Liver (tissue), 9 donors: Measurements from ENCODE around the gene NAA38. TPM values are rescaled to one million over a fixed set of nuclear protein-coding genes. Genes with fewer than 3 reads are reported as not detected.

Source experiments
- DNase-seq: peaks from one replicate; pipeline ENCODE4 v3.0.0-alpha.2; 2017; ENCODE audit warnings: low spot score
- H3K27ac ChIP-seq, 2 donors: one replicate each; pipeline ENCODE4 v1.7.0; 2013; ENCODE audit warnings: inconsistent platforms in 2 of 2, low read length in 2 of 2, control low read depth in 1 of 2, low read depth in 1 of 2, mild to moderate bottlenecking in 1 of 2
- H3K27me3 ChIP-seq, 4 donors: one replicate each; pipeline versions ENCODE4 v1.6.1 to v1.7.0; 2013; ENCODE audit warnings: low read length in 3 of 4, inconsistent platforms in 1 of 4, mild to moderate bottlenecking in 1 of 4, moderate library complexity in 1 of 4; ENCODE audit not compliant: control insufficient read depth in 4 of 4, insufficient read depth in 4 of 4
- H3K36me3 ChIP-seq, 4 donors: one replicate each; pipeline versions ENCODE4 v1.6.1 to v1.7.0; 2013; ENCODE audit warnings: low read length in 3 of 4, mild to moderate bottlenecking in 3 of 4, low read depth in 1 of 4, moderate library complexity in 1 of 4; ENCODE audit not compliant: control insufficient read depth in 4 of 4, insufficient read depth in 3 of 4
- H3K4me1 ChIP-seq, 4 donors: one replicate each; pipeline versions ENCODE4 v1.6.1 to v1.7.0; 2013; ENCODE audit warnings: low read length in 3 of 4, mild to moderate bottlenecking in 3 of 4, moderate library complexity in 1 of 4; ENCODE audit not compliant: control insufficient read depth in 4 of 4, insufficient read depth in 4 of 4
- H3K4me3 ChIP-seq, 3 donors: one replicate each; pipeline versions ENCODE4 v1.6.1 to v1.7.0; 2013; ENCODE audit warnings: low read length in 3 of 3, control low read depth in 1 of 3, low read depth in 1 of 3, mild to moderate bottlenecking in 1 of 3
- H3K9ac ChIP-seq, 2 donors: one replicate each; pipeline ENCODE4 v1.7.0; 2013; ENCODE audit warnings: low read length in 2 of 2, mild to moderate bottlenecking in 2 of 2, moderate library complexity in 2 of 2, control low read depth in 1 of 2, low read depth in 1 of 2
- H3K9me3 ChIP-seq, 4 donors: one replicate each; pipeline versions ENCODE4 v1.6.1 to v1.7.0; 2013; ENCODE audit warnings: low read length in 3 of 4; ENCODE audit not compliant: control insufficient read depth in 4 of 4
- EGR1 ChIP-seq, 2 donors: IDR thresholded peaks; 2 replicates each; pipeline ENCODE4 v1.6.1; 2016 to 2018; ENCODE audit warnings: antibody characterized with exemption in 2 of 2, low read depth in 2 of 2
- FOXA1 ChIP-seq: IDR thresholded peaks from 2 replicates; pipeline ENCODE4 v1.6.1; 2016; ENCODE audit warnings: antibody characterized with exemption
- GABPA ChIP-seq, 2 donors: IDR thresholded peaks in 1 of 2; conservative IDR thresholded peaks in 1 of 2; 2 replicates each; pipeline ENCODE4 v1.6.1; 2016; ENCODE audit warnings: antibody characterized with exemption in 2 of 2, mild to moderate bottlenecking in 1 of 2, moderate library complexity in 1 of 2
- HNF4A ChIP-seq, 2 donors: conservative IDR thresholded peaks; 2 replicates each; pipeline ENCODE4 v1.6.1; 2016; ENCODE audit warnings: antibody characterized with exemption in 2 of 2, mild to moderate bottlenecking in 2 of 2
- HNF4G ChIP-seq: IDR thresholded peaks from 2 replicates; pipeline ENCODE4 v1.6.1; 2016; ENCODE audit warnings: antibody characterized with exemption
- RAD21 ChIP-seq, 2 donors: IDR thresholded peaks; 2 replicates each; pipeline ENCODE4 v1.6.1; 2016; ENCODE audit warnings: antibody characterized with exemption in 2 of 2, mild to moderate bottlenecking in 2 of 2
- RXRA ChIP-seq, 2 donors: IDR thresholded peaks; 2 replicates each; pipeline ENCODE4 v1.6.1; 2017 to 2018; ENCODE audit warnings: antibody characterized with exemption in 2 of 2, mild to moderate bottlenecking in 1 of 2
- SP1 ChIP-seq: IDR thresholded peaks from 2 replicates; pipeline ENCODE4 v1.6.1; 2018; ENCODE audit warnings: antibody characterized with exemption, mild to moderate bottlenecking
- TAF1 ChIP-seq: conservative IDR thresholded peaks from 2 replicates; pipeline ENCODE4 v1.6.1; 2016; ENCODE audit warnings: antibody characterized with exemption, mild to moderate bottlenecking
- YY1 ChIP-seq: IDR thresholded peaks from 2 replicates; pipeline ENCODE4 v1.6.1; 2016; ENCODE audit warnings: antibody characterized with exemption, mild to moderate bottlenecking
- WGBS: extraction: QIAGEN DNeasy Blood & Tissue Kit; methylation state at CpG from one replicate; pipeline ENCODE4 v1.1.7; 2013; 5-methylcytosine and 5-hydroxymethylcytosine counted together
- polyA plus RNA-seq, 2 donors: library from polyadenylated mRNA; stranded (reverse) in 1 of 2; unstranded in 1 of 2; fragments of 200-250 nt in 1 of 2; fragments of >200 nt in 1 of 2; fragmentation: Nextera tagmentation in 1 of 2; extraction: Ambion mirVana in 1 of 2; gene quantifications; one replicate each; pipeline versions ENCODE4 v1.2.1 to v1.2.3, GENCODE V29; 2013 to 2015
- total RNA-seq, 2 donors: library from RNA; depleted of rRNA; stranded (reverse); fragments of >200 nt; gene quantifications; one replicate each; pipeline ENCODE4 v1.2.3, GENCODE V29; 2014
- TF ChIP-seq, protein P1 (sequence below): IDR thresholded peaks from 2 replicates; pipeline ENCODE4 v1.6.1; 2016; ENCODE audit warnings: antibody characterized with exemption, mild to moderate bottlenecking
- TF ChIP-seq, protein P2 (sequence below): IDR thresholded peaks from 2 replicates; pipeline ENCODE4 v1.6.1; 2016; ENCODE audit warnings: antibody characterized with exemption
- TF ChIP-seq, protein P3 (sequence below): IDR thresholded peaks from 2 replicates; pipeline ENCODE4 v1.6.1; 2016; ENCODE audit warnings: antibody characterized with exemption
- TF ChIP-seq, protein P4 (sequence below): IDR thresholded peaks from 2 replicates; pipeline ENCODE4 v1.6.1; 2016; ENCODE audit warnings: antibody characterized with exemption
- TF ChIP-seq, protein P5 (sequence below): fragments of 150-350 bp; IDR thresholded peaks from 2 replicates; pipeline ENCODE4 v1.5.1; 2017; ENCODE audit warnings: improper control_type of control experiment, low read depth, low read length; ENCODE audit not compliant: missing input control
- donor health status: healthy.
- donor health status: healthy.
- donor health status: healthy.
- donor health status: healthy.
- donor health status: healthy.

The NAA38 gene
- total and polyA plus RNA-seq, 4 donors, result 24.3 to 118 (median 56.8) TPM

DNA sequence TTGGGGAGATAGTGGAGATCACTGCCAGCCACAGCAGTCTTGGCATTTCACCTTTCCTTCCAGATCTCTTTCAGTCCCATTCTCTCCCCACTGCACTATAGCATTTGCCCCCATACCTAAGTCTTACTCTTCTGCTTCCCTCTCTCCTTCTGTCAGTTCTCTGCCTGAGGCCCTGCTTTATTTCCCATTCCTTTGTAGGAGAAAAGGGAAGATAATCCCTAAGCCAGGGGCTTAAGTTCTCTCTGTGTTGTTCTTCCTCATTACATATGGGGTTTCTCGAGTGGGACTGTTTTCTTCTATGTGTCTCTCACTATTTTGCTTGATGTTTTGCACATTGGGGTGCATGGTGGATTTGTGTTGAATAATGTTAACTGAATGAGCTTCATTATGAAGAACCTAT, 16.9 kb downstream of the NAA38 start (continued):
- TF ChIP-seq, protein P1, sequence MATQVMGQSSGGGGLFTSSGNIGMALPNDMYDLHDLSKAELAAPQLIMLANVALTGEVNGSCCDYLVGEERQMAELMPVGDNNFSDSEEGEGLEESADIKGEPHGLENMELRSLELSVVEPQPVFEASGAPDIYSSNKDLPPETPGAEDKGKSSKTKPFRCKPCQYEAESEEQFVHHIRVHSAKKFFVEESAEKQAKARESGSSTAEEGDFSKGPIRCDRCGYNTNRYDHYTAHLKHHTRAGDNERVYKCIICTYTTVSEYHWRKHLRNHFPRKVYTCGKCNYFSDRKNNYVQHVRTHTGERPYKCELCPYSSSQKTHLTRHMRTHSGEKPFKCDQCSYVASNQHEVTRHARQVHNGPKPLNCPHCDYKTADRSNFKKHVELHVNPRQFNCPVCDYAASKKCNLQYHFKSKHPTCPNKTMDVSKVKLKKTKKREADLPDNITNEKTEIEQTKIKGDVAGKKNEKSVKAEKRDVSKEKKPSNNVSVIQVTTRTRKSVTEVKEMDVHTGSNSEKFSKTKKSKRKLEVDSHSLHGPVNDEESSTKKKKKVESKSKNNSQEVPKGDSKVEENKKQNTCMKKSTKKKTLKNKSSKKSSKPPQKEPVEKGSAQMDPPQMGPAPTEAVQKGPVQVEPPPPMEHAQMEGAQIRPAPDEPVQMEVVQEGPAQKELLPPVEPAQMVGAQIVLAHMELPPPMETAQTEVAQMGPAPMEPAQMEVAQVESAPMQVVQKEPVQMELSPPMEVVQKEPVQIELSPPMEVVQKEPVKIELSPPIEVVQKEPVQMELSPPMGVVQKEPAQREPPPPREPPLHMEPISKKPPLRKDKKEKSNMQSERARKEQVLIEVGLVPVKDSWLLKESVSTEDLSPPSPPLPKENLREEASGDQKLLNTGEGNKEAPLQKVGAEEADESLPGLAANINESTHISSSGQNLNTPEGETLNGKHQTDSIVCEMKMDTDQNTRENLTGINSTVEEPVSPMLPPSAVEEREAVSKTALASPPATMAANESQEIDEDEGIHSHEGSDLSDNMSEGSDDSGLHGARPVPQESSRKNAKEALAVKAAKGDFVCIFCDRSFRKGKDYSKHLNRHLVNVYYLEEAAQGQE, result no peak
- TF ChIP-seq HNF4G (no peak), RAD21 (IDR thresholded peaks at IDR 0.05) (no peak), FOXA1 (no peak)
- TF ChIP-seq, protein P2, sequence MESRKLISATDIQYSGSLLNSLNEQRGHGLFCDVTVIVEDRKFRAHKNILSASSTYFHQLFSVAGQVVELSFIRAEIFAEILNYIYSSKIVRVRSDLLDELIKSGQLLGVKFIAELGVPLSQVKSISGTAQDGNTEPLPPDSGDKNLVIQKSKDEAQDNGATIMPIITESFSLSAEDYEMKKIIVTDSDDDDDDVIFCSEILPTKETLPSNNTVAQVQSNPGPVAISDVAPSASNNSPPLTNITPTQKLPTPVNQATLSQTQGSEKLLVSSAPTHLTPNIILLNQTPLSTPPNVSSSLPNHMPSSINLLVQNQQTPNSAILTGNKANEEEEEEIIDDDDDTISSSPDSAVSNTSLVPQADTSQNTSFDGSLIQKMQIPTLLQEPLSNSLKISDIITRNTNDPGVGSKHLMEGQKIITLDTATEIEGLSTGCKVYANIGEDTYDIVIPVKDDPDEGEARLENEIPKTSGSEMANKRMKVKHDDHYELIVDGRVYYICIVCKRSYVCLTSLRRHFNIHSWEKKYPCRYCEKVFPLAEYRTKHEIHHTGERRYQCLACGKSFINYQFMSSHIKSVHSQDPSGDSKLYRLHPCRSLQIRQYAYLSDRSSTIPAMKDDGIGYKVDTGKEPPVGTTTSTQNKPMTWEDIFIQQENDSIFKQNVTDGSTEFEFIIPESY, result no peak

DNA sequence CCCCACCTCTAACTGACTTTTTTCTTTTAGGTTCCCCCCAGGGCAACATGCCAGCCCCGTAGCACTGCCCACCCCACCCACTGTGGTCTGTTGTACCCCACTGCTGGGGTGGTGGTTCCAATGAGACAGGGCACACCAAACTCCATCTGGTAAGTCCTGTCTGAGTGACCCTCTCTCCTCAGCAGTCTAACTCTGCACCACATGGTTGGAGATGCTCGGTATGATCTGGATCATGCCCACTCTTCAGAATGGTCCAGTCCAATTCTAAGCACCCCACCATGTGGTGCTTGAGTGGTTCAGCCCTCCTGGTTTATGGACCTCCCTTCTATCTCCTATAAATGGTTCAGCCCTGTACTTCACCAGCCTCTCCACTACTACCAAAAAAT, 17.5 kb downstream of the NAA38 start:
- Histone ChIP-seq H3K9ac (peak overlapping the region in 1 of 2 donors; percentile 34), H3K4me1 (peaks cover 3 to 62% (median 40%) of the 10 kb centered on the region in 4 donors), H3K9me3 (no peaks in the 10 kb centered on the region), H3K4me3 (no peak overlapping the region), H3K36me3 (no peaks in the 10 kb centered on the region), H3K27me3 (no peaks in the 10 kb centered on the region), H3K27ac (peak overlapping the region; percentile 77 to 99)
- TF ChIP-seq GABPA (IDR thresholded peaks at IDR 0.05 in 1 of 2, conservative IDR thresholded peaks at IDR 0.05 in 1 of 2), result no peak
- TF ChIP-seq, protein P3, sequence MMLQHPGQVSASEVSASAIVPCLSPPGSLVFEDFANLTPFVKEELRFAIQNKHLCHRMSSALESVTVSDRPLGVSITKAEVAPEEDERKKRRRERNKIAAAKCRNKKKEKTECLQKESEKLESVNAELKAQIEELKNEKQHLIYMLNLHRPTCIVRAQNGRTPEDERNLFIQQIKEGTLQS, result no peak
- TF ChIP-seq, protein P4, sequence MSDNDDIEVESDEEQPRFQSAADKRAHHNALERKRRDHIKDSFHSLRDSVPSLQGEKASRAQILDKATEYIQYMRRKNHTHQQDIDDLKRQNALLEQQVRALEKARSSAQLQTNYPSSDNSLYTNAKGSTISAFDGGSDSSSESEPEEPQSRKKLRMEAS, result no peak
- TF ChIP-seq, protein P2, result no peak
- TF ChIP-seq EGR1 (IDR thresholded peaks at IDR 0.05; ENCODE audit: low read depth in 2 of 2), result no peak
- TF ChIP-seq, protein P5, sequence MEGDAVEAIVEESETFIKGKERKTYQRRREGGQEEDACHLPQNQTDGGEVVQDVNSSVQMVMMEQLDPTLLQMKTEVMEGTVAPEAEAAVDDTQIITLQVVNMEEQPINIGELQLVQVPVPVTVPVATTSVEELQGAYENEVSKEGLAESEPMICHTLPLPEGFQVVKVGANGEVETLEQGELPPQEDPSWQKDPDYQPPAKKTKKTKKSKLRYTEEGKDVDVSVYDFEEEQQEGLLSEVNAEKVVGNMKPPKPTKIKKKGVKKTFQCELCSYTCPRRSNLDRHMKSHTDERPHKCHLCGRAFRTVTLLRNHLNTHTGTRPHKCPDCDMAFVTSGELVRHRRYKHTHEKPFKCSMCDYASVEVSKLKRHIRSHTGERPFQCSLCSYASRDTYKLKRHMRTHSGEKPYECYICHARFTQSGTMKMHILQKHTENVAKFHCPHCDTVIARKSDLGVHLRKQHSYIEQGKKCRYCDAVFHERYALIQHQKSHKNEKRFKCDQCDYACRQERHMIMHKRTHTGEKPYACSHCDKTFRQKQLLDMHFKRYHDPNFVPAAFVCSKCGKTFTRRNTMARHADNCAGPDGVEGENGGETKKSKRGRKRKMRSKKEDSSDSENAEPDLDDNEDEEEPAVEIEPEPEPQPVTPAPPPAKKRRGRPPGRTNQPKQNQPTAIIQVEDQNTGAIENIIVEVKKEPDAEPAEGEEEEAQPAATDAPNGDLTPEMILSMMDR, result no peak
- no peak for TF ChIP-seq TAF1
- no peak for TF ChIP-seq SP1
- TF ChIP-seq HNF4A (conservative IDR thresholded peaks at IDR 0.05), result no peak
- no peak for TF ChIP-seq YY1
- TF ChIP-seq RXRA (IDR thresholded peaks at IDR 0.05), result no peak
- TF ChIP-seq, protein P1, result no peak
- DNase-seq, result no peak
- whole genome bisulfite sequencing, result 73% methylated on average over 2 of the region's 2 CpGs
